H1 (cell line): Measurements from ENCODE around the gene MOG. TPM values are rescaled to one million over a fixed set of nuclear protein-coding genes. Genes with fewer than 3 reads are reported as not detected.

Experiments
- CHD2 ChIP-seq: IDR thresholded peaks from 2 replicates; pipeline ENCODE4 v1.6.1; 2012; ENCODE audit warnings: low read length, improper control_type of control experiment
- CTBP2 ChIP-seq: IDR thresholded peaks from 2 replicates; pipeline ENCODE4 v1.7.0; 2011; ENCODE audit warnings: borderline replicate concordance, mild to moderate bottlenecking, moderate library complexity, mixed read lengths, low read length; ENCODE audit not compliant: insufficient read depth, insufficient read length
- CTCF ChIP-seq, 3 experiments: IDR thresholded peaks; 1 replicate in 2 of 3; 2 replicates in 1 of 3; pipeline versions ENCODE4 v1.5.1 to v1.6.1; 2011; ENCODE audit warnings: low read length in 3 of 3, mild to moderate bottlenecking in 3 of 3, inconsistent platforms in 2 of 3, low read depth in 1 of 3, moderate library complexity in 1 of 3; ENCODE audit not compliant: insufficient read depth in 1 of 3; ENCODE audit errors: control extremely low read depth in 1 of 3
- GABPA ChIP-seq: IDR thresholded peaks from 2 replicates; pipeline ENCODE4 v1.6.1; 2011; ENCODE audit warnings: mild to moderate bottlenecking, low read length, moderate library complexity, borderline replicate concordance; ENCODE audit not compliant: insufficient read depth
- JUN ChIP-seq: IDR thresholded peaks from 2 replicates; pipeline ENCODE4 v1.6.1; 2011; ENCODE audit warnings: low read depth, mild to moderate bottlenecking, improper control_type of control experiment, low read length
- NRF1 ChIP-seq: IDR thresholded peaks from 2 replicates; pipeline ENCODE4 v1.6.1; 2011; ENCODE audit warnings: mild to moderate bottlenecking, low read depth, low read length, improper control_type of control experiment
- SIX5 ChIP-seq: IDR thresholded peaks from 2 replicates; pipeline ENCODE4 v1.6.1; 2011; ENCODE audit warnings: mild to moderate bottlenecking, low read depth, low read length
- TCF12 ChIP-seq: IDR thresholded peaks from 2 replicates; pipeline ENCODE4 v1.6.1; 2011; ENCODE audit warnings: low read depth, mild to moderate bottlenecking, low read length
- polyA plus RNA-seq, 7 experiments: library from polyadenylated mRNA; depleted of rRNA in 3 of 7; stranded (reverse) in 5 of 7; unstranded in 2 of 7; fragments of >200 nt in 5 of 7; fragments of 200-250 nt in 2 of 7; gene quantifications; 1 replicate in 5 of 7; 2 replicates in 1 of 7; 4 replicates in 1 of 7; pipeline versions ENCODE4 v1.2.1 to v1.2.3, GENCODE V29; 2011 to 2013; ENCODE audit warnings: missing spikeins in 2 of 7, mixed read lengths in 2 of 7
- total RNA-seq: library from RNA; stranded (reverse); fragmentation: NEBNext Ultra II Directional; extraction: Animal tissue kit (Norgen Biotek cat#: 25700); gene quantifications from 2 replicates; pipeline ENCODE4 v1.2.1, GENCODE V29; 2021

Gene MOG
- total and polyA plus RNA-seq, 2 of the 8 experiments (the other 6 are each of a cell fraction or from before 2014, with no cell fraction given) = 0.17 to 0.86 TPM

- no peak for TF ChIP-seq CTBP2
- TF ChIP-seq CHD2 = no peak
- no peak for TF ChIP-seq GABPA
- TF ChIP-seq NRF1 = no peak
- no peak for TF ChIP-seq JUN
- TF ChIP-seq TCF12 = no peak
- TF ChIP-seq CTCF (IDR thresholded peaks at IDR 0.05; ENCODE audit: control extremely low read depth in 1 of 3, insufficient read depth in 1 of 3, low read depth in 1 of 3, low read length in 3 of 3) = peak; percentile 35 to 69 (median 65)
- TF ChIP-seq SIX5 = no peak
These were observed 3.3 kb upstream of the MOG start (continued) for GRCh38 chr6:29653452-29654038.
